Trophoblast cell (in vitro differentiated cells and primary cell): Measurements from ENCODE around the gene ADAMTS9.

ENCODE experiments used
- DNase-seq, 2 donors: peaks; one replicate each; pipeline ENCODE4 v3.0.0-alpha.2; 2016
- H2AFZ ChIP-seq: 2 replicates; pipeline ENCODE4 v1.6.1; 2013; ENCODE audit warnings: low read length, moderate library complexity, mild to moderate bottlenecking; ENCODE audit not compliant: insufficient read depth, poor library complexity
- H2AK5ac ChIP-seq: 2 replicates; pipeline ENCODE4 v1.6.1; 2013; ENCODE audit warnings: mild to moderate bottlenecking, low read length
- H2BK120ac ChIP-seq: 2 replicates; pipeline ENCODE4 v1.6.1; 2013; ENCODE audit warnings: low read length, mild to moderate bottlenecking, moderate library complexity; ENCODE audit not compliant: insufficient read depth, poor library complexity
- H2BK12ac ChIP-seq: 2 replicates; pipeline ENCODE4 v1.6.1; 2013; ENCODE audit warnings: mild to moderate bottlenecking, low read length, moderate library complexity
- H2BK5ac ChIP-seq: 2 replicates; pipeline ENCODE4 v1.6.1; 2013; ENCODE audit warnings: low read length, low read depth, moderate library complexity, mild to moderate bottlenecking; ENCODE audit not compliant: poor library complexity
- H3K14ac ChIP-seq: 2 replicates; pipeline ENCODE4 v1.6.1; 2013; ENCODE audit warnings: mild to moderate bottlenecking, low read length
- H3K18ac ChIP-seq: 2 replicates; pipeline ENCODE4 v1.6.1; 2013; ENCODE audit warnings: mild to moderate bottlenecking, low read length
- H3K23ac ChIP-seq: 2 replicates; pipeline ENCODE4 v1.6.1; 2013; ENCODE audit warnings: low read length
- H3K27ac ChIP-seq: 2 replicates; pipeline ENCODE4 v1.5.1; 2013; ENCODE audit warnings: low read depth, mild to moderate bottlenecking, inconsistent platforms, low read length, moderate library complexity
- H3K27me3 ChIP-seq: 2 replicates; pipeline ENCODE4 v1.6.1; 2013; ENCODE audit warnings: inconsistent platforms, mild to moderate bottlenecking, low read length, moderate library complexity; ENCODE audit not compliant: insufficient read depth
- H3K36me3 ChIP-seq, 2 experiments: 1 replicate in 1 of 2; 2 replicates in 1 of 2; pipeline ENCODE4 v1.6.1; 2013; ENCODE audit warnings: low read length in 2 of 2, mild to moderate bottlenecking in 2 of 2, moderate library complexity in 1 of 2; ENCODE audit not compliant: insufficient read depth in 2 of 2, control insufficient read depth in 1 of 2
- H3K4ac ChIP-seq: 2 replicates; pipeline ENCODE4 v1.6.1; 2013; ENCODE audit warnings: low read depth, mild to moderate bottlenecking, low read length, moderate library complexity
- H3K4me1 ChIP-seq, 2 experiments: 1 replicate in 1 of 2; 2 replicates in 1 of 2; pipeline ENCODE4 v1.6.1; 2013; ENCODE audit warnings: low read length in 2 of 2, mild to moderate bottlenecking in 2 of 2, moderate library complexity in 1 of 2; ENCODE audit not compliant: insufficient read depth in 2 of 2, control insufficient read depth in 1 of 2
- H3K4me2 ChIP-seq: 2 replicates; pipeline ENCODE4 v1.6.1; 2013; ENCODE audit warnings: inconsistent platforms, mild to moderate bottlenecking, low read length, moderate library complexity
- H3K4me3 ChIP-seq: 2 replicates; pipeline ENCODE4 v1.5.1; 2013; ENCODE audit warnings: mild to moderate bottlenecking, low read depth, low read length, inconsistent platforms
- H3K79me1 ChIP-seq: one replicate; pipeline ENCODE4 v1.6.1; 2013; ENCODE audit warnings: low read length
- H3K79me2 ChIP-seq: 2 replicates; pipeline ENCODE4 v1.6.1; 2013; ENCODE audit warnings: low read length, mild to moderate bottlenecking; ENCODE audit not compliant: control insufficient read depth, insufficient read depth, poor library complexity
- H3K9ac ChIP-seq: 2 replicates; pipeline ENCODE4 v1.6.1; 2013; ENCODE audit warnings: mild to moderate bottlenecking, low read length
- H3K9me3 ChIP-seq: 2 replicates; pipeline ENCODE4 v1.6.1; 2013; ENCODE audit warnings: low read depth, mild to moderate bottlenecking, control low read depth, inconsistent platforms, low read length; ENCODE audit not compliant: insufficient read depth
- H4K12ac ChIP-seq: 2 replicates; pipeline ENCODE4 v1.6.1; 2013; ENCODE audit warnings: low read depth, mild to moderate bottlenecking, low read length, moderate library complexity
- H4K8ac ChIP-seq: 2 replicates; pipeline ENCODE4 v1.6.1; 2013; ENCODE audit warnings: low read depth, mild to moderate bottlenecking, low read length, moderate library complexity
- H4K91ac ChIP-seq: one replicate; pipeline ENCODE4 v1.6.1; 2013; ENCODE audit warnings: low read depth, mild to moderate bottlenecking, low read length, moderate library complexity
- WGBS: extraction: QIAGEN DNeasy Blood & Tissue Kit; methylation state at CpG from one replicate; pipeline ENCODE4 v1.1.7; 2013; ENCODE audit warnings: missing lambda C conversion rate; ENCODE audit not compliant: insufficient read length, insufficient coverage; ENCODE audit errors: extremely low coverage; 5-methylcytosine and 5-hydroxymethylcytosine counted together

The ADAMTS9 gene

DNA sequence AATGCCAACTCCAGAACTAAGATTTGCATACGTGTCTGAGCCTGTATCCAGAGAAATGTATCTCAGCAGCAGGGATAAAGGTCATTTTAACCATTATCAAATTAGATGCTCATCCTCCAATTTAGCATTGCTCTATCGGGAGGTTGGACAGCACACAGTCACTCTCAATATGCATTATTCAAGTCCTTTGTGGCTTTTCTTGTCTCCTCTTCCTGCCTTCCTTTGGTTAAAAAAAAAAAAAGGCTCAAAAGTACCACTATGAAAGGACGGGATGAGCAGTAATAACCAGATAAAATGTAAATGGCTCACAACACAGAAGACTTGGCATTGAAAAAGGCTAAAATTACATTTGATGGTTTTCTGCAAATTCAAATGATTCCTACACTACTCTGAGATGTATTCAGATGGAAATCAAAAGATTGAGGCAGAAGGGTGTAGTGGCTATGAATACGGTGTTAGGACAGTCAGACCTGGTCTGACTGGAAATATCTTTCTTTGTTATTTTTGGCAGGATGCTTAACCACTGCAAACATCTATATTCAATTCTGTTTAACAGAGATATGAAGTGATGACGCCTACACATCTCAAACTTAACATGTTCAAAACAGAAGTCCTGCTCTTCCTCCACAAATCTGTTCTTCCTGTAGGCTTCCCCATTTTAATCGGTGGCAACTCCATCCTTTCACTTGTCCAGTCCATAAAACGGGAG, 109.6 kb downstream of the ADAMTS9 start:
- no peak overlapping the region for H3K27ac ChIP-seq
- H2BK12ac ChIP-seq, result no peak overlapping the region
- no peak overlapping the region for H3K18ac ChIP-seq
- no peaks in the 10 kb centered on the region for H3K9me3 ChIP-seq
- H3K4ac ChIP-seq, result no peak overlapping the region
- no peak overlapping the region for H3K9ac ChIP-seq
- H3K23ac ChIP-seq, result no peak overlapping the region
- no CpG with 5 or more reads among the region's 7 CpGs for WGBS
- H2AK5ac ChIP-seq, result no peak overlapping the region
- no peaks in the 10 kb centered on the region for H3K27me3 ChIP-seq
- no peak overlapping the region for H4K91ac ChIP-seq
- DNase-seq, result no peak
- no peak overlapping the region for H2BK5ac ChIP-seq
- H2BK120ac ChIP-seq, result no peak overlapping the region
- H3K4me1 ChIP-seq, result no peaks in the 10 kb centered on the region
- no peak overlapping the region for H2AFZ ChIP-seq
- peaks cover 0 to 12% of the 10 kb centered on the region in 2 experiments for H3K36me3 ChIP-seq
- no peaks in the 10 kb centered on the region for H3K79me1 ChIP-seq
- H4K8ac ChIP-seq, result no peak overlapping the region
- H3K4me2 ChIP-seq, result no peak overlapping the region
- no peak overlapping the region for H3K4me3 ChIP-seq
- H3K79me2 ChIP-seq, result no peaks in the 10 kb centered on the region
- no peak overlapping the region for H4K12ac ChIP-seq
- H3K14ac ChIP-seq, result no peak overlapping the region

DNA sequence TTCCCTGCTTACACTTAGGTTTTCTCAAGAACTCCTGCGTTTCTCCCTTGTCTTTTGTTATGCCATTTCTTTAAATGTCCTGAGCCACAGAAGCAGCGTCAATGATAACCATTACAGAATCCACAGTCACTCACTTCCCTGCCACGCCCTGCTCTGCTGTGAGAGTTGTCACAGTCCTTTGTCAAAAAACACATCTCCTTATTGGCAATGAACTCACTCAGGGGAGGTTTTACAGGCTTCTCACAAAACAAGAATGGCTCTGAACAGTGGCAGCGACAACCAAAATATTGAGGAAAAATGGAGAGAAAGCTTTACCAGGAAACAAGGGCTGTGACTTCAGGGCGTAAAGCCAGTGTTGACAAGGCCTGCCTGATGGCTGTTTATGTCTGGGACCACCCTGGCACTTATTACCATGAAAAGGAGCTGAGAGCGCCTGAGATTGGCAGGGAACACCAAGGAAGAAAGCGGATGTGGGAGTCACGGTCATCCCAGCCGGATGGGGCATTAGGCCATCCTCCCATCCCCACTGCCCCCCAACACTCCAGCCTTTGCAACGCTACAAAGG, 111.5 kb downstream of the ADAMTS9 start:
- Histone ChIP-seq H4K12ac (no peak overlapping the region), H2BK120ac (no peak overlapping the region), H3K79me2 (no peaks in the 10 kb centered on the region), H3K23ac (peak overlapping the region; percentile 53), H3K9ac (no peak overlapping the region), H2BK5ac (no peak overlapping the region), H2BK12ac (no peak overlapping the region), H3K79me1 (no peaks in the 10 kb centered on the region), H3K9me3 (no peaks in the 10 kb centered on the region), H3K18ac (no peak overlapping the region), H3K27me3 (no peaks in the 10 kb centered on the region), H3K36me3 (peaks cover 0 to 12% of the 10 kb centered on the region in 2 experiments), H3K14ac (no peak overlapping the region), H3K27ac (no peak overlapping the region), H2AK5ac (no peak overlapping the region), H3K4me2 (no peak overlapping the region), H4K91ac (no peak overlapping the region), H3K4me1 (no peaks in the 10 kb centered on the region), H4K8ac (no peak overlapping the region), H3K4ac (no peak overlapping the region), H3K4me3 (peak overlapping the region; percentile 22), H2AFZ (no peak overlapping the region)
- WGBS, result no CpG with 5 or more reads among the region's 10 CpGs
- DNase-seq, result no peak

DNA sequence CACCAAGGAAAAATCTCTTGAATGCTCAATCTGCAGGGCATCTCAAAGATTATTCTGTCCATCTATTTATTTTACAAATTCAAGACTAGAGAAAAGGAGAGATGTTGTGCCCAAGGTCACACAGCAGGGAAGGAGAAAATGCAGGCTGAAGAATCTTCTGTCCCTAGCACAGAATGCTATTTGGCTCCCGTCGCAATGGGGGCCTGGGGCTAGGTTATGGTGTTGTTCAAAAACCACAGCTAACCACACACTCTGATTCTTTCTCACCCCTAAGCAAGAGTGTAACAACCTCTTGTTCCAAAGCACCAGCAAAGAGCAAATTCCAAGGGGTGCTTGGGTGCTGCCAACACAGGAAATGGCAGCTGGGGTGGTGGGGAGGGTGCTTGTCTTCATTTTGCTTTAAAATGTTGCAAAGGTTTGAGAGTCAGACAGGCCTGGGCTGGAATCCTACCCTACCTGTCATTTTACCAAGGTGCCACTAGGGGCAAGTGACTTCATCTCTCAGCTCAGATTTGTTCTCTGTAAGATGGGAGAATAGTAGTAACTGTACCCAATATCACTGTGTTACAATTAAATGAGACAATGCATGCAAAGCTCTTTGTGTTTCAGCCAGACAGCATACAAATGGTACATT, 112.5 kb downstream of the ADAMTS9 start:
- H3K4me1 ChIP-seq, result no peaks in the 10 kb centered on the region
- peaks cover 0 to 12% of the 10 kb centered on the region in 2 experiments for H3K36me3 ChIP-seq
- no peaks in the 10 kb centered on the region for H3K9me3 ChIP-seq
- H4K8ac ChIP-seq, result no peak overlapping the region
- no peaks in the 10 kb centered on the region for H3K27me3 ChIP-seq
- no peaks in the 10 kb centered on the region for H3K79me2 ChIP-seq
- H2BK120ac ChIP-seq, result no peak overlapping the region
- H2BK12ac ChIP-seq, result no peak overlapping the region
- no peak overlapping the region for H3K4me3 ChIP-seq
- no peak overlapping the region for H3K14ac ChIP-seq
- no peak overlapping the region for H2AFZ ChIP-seq
- no peak overlapping the region for H3K4me2 ChIP-seq
- no peaks in the 10 kb centered on the region for H3K79me1 ChIP-seq
- DNase-seq, result peak in 1 of 2 donors; percentile 52
- H3K9ac ChIP-seq, result no peak overlapping the region
- no CpG with 5 or more reads among the region's 2 CpGs for WGBS
- H2AK5ac ChIP-seq, result no peak overlapping the region
- no peak overlapping the region for H4K91ac ChIP-seq
- H3K23ac ChIP-seq, result no peak overlapping the region
- no peak overlapping the region for H3K27ac ChIP-seq
- no peak overlapping the region for H3K18ac ChIP-seq
- no peak overlapping the region for H2BK5ac ChIP-seq
- no peak overlapping the region for H3K4ac ChIP-seq
- no peak overlapping the region for H4K12ac ChIP-seq

DNA sequence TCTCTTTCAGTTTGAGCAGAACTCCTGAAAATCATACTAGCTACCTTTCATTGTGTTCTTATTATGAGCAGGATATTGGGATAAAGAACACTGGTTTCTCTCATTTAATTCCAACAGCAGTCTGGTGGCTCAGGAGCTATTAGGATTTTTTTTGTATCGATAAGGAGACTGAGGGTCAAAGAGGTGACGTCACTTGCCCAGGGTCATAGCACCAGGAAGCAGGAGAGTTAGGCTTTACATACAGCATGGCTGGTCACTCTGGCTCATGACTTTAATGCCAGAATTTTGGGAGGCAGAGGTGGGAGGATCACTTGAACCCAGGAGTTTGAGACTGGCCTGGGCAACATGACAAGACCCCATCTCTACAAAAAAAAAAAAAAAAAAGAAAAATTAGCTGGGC, 113.6 kb downstream of the ADAMTS9 start:
- Histone ChIP-seq H3K36me3 (peaks cover 0 to 12% of the 10 kb centered on the region in 2 experiments), H3K14ac (no peak overlapping the region), H3K23ac (no peak overlapping the region), H3K79me1 (no peaks in the 10 kb centered on the region), H4K12ac (no peak overlapping the region), H3K27ac (no peak overlapping the region), H2BK5ac (no peak overlapping the region), H3K4me2 (no peak overlapping the region), H2AFZ (no peak overlapping the region), H3K18ac (no peak overlapping the region), H3K27me3 (no peaks in the 10 kb centered on the region), H3K9ac (no peak overlapping the region), H3K79me2 (no peaks in the 10 kb centered on the region), H3K9me3 (no peaks in the 10 kb centered on the region), H2AK5ac (no peak overlapping the region), H4K8ac (no peak overlapping the region), H3K4ac (no peak overlapping the region), H2BK12ac (no peak overlapping the region), H3K4me3 (no peak overlapping the region), H2BK120ac (no peak overlapping the region), H4K91ac (no peak overlapping the region), H3K4me1 (no peaks in the 10 kb centered on the region)
- no CpG with 5 or more reads among the region's 2 CpGs for WGBS
- DNase-seq, result no peak
